MCF 10A (cell line): ENCODE data around the gene EVC2. TPM values are rescaled to one million over a fixed set of nuclear protein-coding genes. Genes with fewer than 3 reads are reported as not detected.
A peak's percentile ranks its signal among the peaks of the same experiment; 100 is the strongest.

Source experiments
- BruUV-seq: library from RNA; stranded (reverse); fragments of 400-500 nt; replicated peaks from 2 replicates; lab custom pipeline; 2021; lab: Mats Ljungman, UMichigan
- CTCF ChIA-PET: fragments of 300-600 bp; sonication (Branson Sonifier 250); formaldehyde crosslinking; extraction: SDS; loops from one replicate; lab custom pipeline; 2021; ENCODE audit warnings: antibody characterized with exemption, inconsistent platforms; lab: Yijun Ruan, JAX
- POLR2A ChIA-PET: fragments of 300-600, 350-650 bp; sonication (Branson Sonifier 250); formaldehyde crosslinking; extraction: SDS; loops from one replicate; lab custom pipeline; 2020; ENCODE audit warnings: antibody characterized with exemption, inconsistent platforms; lab: Yijun Ruan, JAX
- DNase-seq: peaks from one replicate; pipeline ENCODE4 v3.0.0-alpha.2; 2018; ENCODE audit not compliant: unreplicated experiment
- H3K27ac Mint-ChIP-seq: one replicate; pipeline ENCODE4 v1.8.0; 2022; ENCODE audit warnings: mild to moderate bottlenecking, low read depth, mixed read lengths; ENCODE audit not compliant: unreplicated experiment
- H3K27me3 Mint-ChIP-seq: one replicate; pipeline ENCODE4 v1.8.0; 2022; ENCODE audit warnings: mixed read lengths; ENCODE audit not compliant: insufficient read depth, unreplicated experiment
- H3K36me3 Mint-ChIP-seq: one replicate; pipeline ENCODE4 v1.8.0; 2022; ENCODE audit warnings: mild to moderate bottlenecking, moderate library complexity, mixed read lengths; ENCODE audit not compliant: insufficient read depth, unreplicated experiment
- H3K4me1 Mint-ChIP-seq: one replicate; pipeline ENCODE4 v1.8.0; 2022; ENCODE audit warnings: mixed read lengths; ENCODE audit not compliant: insufficient read depth, unreplicated experiment
- H3K4me3 Mint-ChIP-seq: one replicate; pipeline ENCODE4 v1.8.0; 2022; ENCODE audit warnings: mild to moderate bottlenecking, moderate library complexity, mixed read lengths; ENCODE audit not compliant: unreplicated experiment
- H3K9me3 Mint-ChIP-seq: one replicate; pipeline ENCODE4 v1.8.0; 2022; ENCODE audit warnings: mixed read lengths; ENCODE audit not compliant: unreplicated experiment
- CTCF ChIP-seq: fragments of 200-600 bp; IDR thresholded peaks from one replicate; pipeline ENCODE4 v1.8.0; 2022; ENCODE audit warnings: antibody characterized with exemption, mild to moderate bottlenecking; ENCODE audit not compliant: unreplicated experiment
- intact Hi-C: fragments of 100-400 bp; cut with micrococcal nuclease; formaldehyde crosslinking; loops from 2 replicates; pipeline ENCODE4 v1.14.1; 2022
- total RNA-seq: library from RNA; stranded (reverse); gene quantifications from 2 replicates; pipeline ENCODE4 v1.2.3, GENCODE V29; 2022

Gene EVC2
- total RNA-seq, 1 experiment from 2014 or later: 5.5 TPM

- no peak overlapping the region for H3K4me3 Mint-ChIP-seq
- BruUV-seq: no TSS peak
- H3K4me1 Mint-ChIP-seq: peaks cover 27% of the 10 kb centered on the region
- CTCF ChIA-PET: interaction anchor here (0.7 kb wide), 1 partner anchor 107 kb away, joined by 3 read pairs; no protein-coding TSS in a partner anchor
- intact Hi-C loops: loop anchor here (10.0 kb wide), 1 partner anchor 662 kb away; the partner anchor contains the start of gene STK32B
- H3K27ac Mint-ChIP-seq: no peak overlapping the region
- no peaks in the 10 kb centered on the region for H3K27me3 Mint-ChIP-seq
- no peaks in the 10 kb centered on the region for H3K9me3 Mint-ChIP-seq
- no peak for DNase-seq
- no peak for TF ChIP-seq CTCF
- POLR2A ChIA-PET: no interaction called here
- peaks cover 50% of the 10 kb centered on the region for H3K36me3 Mint-ChIP-seq
Observed at GRCh38 chr4:5716391-5716790, 8.0 kb upstream of the EVC2 start.

- no peaks in the 10 kb centered on the region for H3K27me3 Mint-ChIP-seq
- no peaks in the 10 kb centered on the region for H3K9me3 Mint-ChIP-seq
- no peak for DNase-seq
- no peak for TF ChIP-seq CTCF
- CTCF ChIA-PET: interaction anchor here (0.6 kb wide), 1 partner anchor 723 kb away, joined by 4 read pairs; no protein-coding TSS in a partner anchor
- no TSS peak for BruUV-seq
- H3K4me1 Mint-ChIP-seq: peaks cover 32% of the 10 kb centered on the region
- H3K4me3 Mint-ChIP-seq: no peak overlapping the region
- peaks cover 41% of the 10 kb centered on the region for H3K36me3 Mint-ChIP-seq
- intact Hi-C loops: loop anchor here (10.0 kb wide), 1 partner anchor 661 kb away; the partner anchor contains the start of gene STK32B
- POLR2A ChIA-PET: interaction anchor here (1.4 kb wide), 1 partner anchor 60 kb away, joined by 3 read pairs; no protein-coding TSS in a partner anchor
- no peak overlapping the region for H3K27ac Mint-ChIP-seq
Observed at GRCh38 chr4:5715357-5715756, 7.0 kb upstream of the EVC2 start.

DNA sequence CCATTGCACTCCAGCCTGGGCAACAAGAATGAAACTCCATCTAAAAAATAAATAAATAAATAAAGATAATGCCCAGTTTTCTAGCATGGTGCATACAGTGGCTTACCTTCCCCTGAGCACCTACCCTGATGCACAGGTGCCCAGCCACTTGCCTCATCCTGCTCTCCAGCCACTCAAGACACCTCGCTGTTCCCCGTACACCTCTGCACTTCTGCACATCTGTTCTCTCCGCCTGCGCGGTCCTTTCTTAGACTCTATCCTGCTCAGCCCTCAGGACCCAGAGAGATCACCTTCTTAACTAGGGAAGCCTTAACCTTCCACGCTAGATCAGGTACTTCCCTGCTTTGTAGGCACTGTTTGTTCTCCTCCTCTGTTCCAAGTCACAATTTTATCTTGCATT lies 5.5 kb upstream of the EVC2 start:
- H3K4me3 Mint-ChIP-seq: no peak overlapping the region
- H3K4me1 Mint-ChIP-seq: peaks cover 38% of the 10 kb centered on the region
- TF ChIP-seq CTCF: no peak
- ChIA-PET CTCF (interaction anchor here (0.7 to 1.1 kb wide), 3 partner anchors 11 to 314 kb away, joined by 3 read pairs; no protein-coding TSS in a partner anchor), POLR2A (no interaction called here)
- BruUV-seq: no TSS peak
- no peaks in the 10 kb centered on the region for H3K27me3 Mint-ChIP-seq
- H3K27ac Mint-ChIP-seq: no peak overlapping the region
- DNase-seq: no peak
- intact Hi-C loops: loop anchor here (5.0 to 10.0 kb wide), 2 partner anchors 659 to 722 kb away; partner anchors contain the start of gene STK32B
- H3K36me3 Mint-ChIP-seq: peaks cover 27% of the 10 kb centered on the region
- no peaks in the 10 kb centered on the region for H3K9me3 Mint-ChIP-seq

DNA sequence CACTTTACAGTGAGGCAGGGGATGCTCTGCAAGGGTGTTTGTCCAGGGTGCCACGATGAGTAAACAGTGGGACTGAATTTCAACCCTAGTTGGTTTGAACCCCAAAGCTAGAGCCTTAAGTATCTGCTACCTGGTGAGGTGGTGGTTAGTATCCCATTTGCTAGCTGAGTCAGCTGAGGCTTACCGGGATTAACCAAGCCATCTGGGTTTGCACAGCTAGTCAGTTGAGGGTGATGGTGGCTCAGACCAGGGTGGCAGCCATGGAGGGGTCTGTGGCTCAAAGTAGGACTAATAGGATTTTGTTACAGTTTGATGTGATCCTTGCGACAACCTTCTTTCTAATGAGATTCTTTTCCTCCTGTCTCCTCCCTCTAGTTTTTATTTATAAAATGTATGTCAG lies 4.6 kb upstream of the EVC2 start:
- Mint-ChIP-seq H3K9me3 (no peaks in the 10 kb centered on the region), H3K4me3 (peak overlapping the region; percentile 74), H3K27me3 (no peaks in the 10 kb centered on the region), H3K27ac (peak overlapping the region; percentile 79), H3K36me3 (peaks cover 22% of the 10 kb centered on the region), H3K4me1 (peaks cover 38% of the 10 kb centered on the region)
- BruUV-seq: no TSS peak
- no peak for TF ChIP-seq CTCF
- DNase-seq: no peak
- intact Hi-C loops: loop anchor here (1.0 to 10.0 kb wide), 3 partner anchors 45 to 721 kb away; partner anchors contain the start of gene STK32B
- ChIA-PET POLR2A (no interaction called here), CTCF (interaction anchor here (0.6 to 1.1 kb wide), 2 partner anchors 12 to 209 kb away, joined by 3 read pairs; no protein-coding TSS in a partner anchor)
